SK-N-SH treated with all-trans-retinoic acid at 6 μM for 48 hours (cell line): ENCODE results near the gene CAMK2B.

Experiments used
- ATAC-seq: fragments of 200-7000 bp; cut with Tn5 transposase; 3 replicates; pipeline ENCODE4 v1.9.1; 2020; ENCODE audit warnings: mild to moderate bottlenecking, moderate library complexity
- ARNTL ChIP-seq: fragments of 450-650 bp; formaldehyde crosslinking; IDR thresholded peaks from 2 replicates; pipeline ENCODE4 v1.5.0; 2020; ENCODE audit warnings: low read depth, mild to moderate bottlenecking, moderate library complexity, borderline replicate concordance
- BACH2 ChIP-seq: fragments of 250-450 bp; sonication (Bioruptor Pico); IDR thresholded peaks from 2 replicates; pipeline ENCODE4 v1.9.0; 2021; ENCODE audit warnings: mild to moderate bottlenecking, borderline replicate concordance
- CREB5 ChIP-seq: fragments of 250-450 bp; sonication (Bioruptor Pico); IDR thresholded peaks from 2 replicates; pipeline ENCODE4 v1.5.1; 2020; ENCODE audit warnings: low read depth, mild to moderate bottlenecking, moderate library complexity
- CSDC2 ChIP-seq: fragments of 250-450 bp; sonication (Bioruptor Pico); IDR thresholded peaks from 2 replicates; pipeline ENCODE4 v1.5.0; 2020; ENCODE audit warnings: mild to moderate bottlenecking, moderate library complexity
- GLIS3 ChIP-seq: fragments of 250-450 bp; sonication (Bioruptor Pico); IDR thresholded peaks from 2 replicates; pipeline ENCODE4 v1.5.0; 2020; ENCODE audit warnings: mild to moderate bottlenecking, moderate library complexity
- ISL1 ChIP-seq: fragments of 250-450 bp; sonication (Bioruptor Pico); IDR thresholded peaks from 2 replicates; pipeline ENCODE4 v2.1.2; 2022; ENCODE audit warnings: mild to moderate bottlenecking, moderate library complexity
- OSR1 ChIP-seq: fragments of 250-450 bp; sonication (Bioruptor Pico); IDR thresholded peaks from 2 replicates; pipeline ENCODE4 v1.8.0; 2022; ENCODE audit warnings: moderate library complexity, mild to moderate bottlenecking, inconsistent platforms
- PATZ1 ChIP-seq: fragments of 250-450 bp; sonication (Bioruptor Pico); IDR thresholded peaks from 2 replicates; pipeline ENCODE4 v1.8.0; 2020; ENCODE audit warnings: mild to moderate bottlenecking, moderate library complexity, borderline replicate concordance
- POU6F1 ChIP-seq: fragments of 250-450 bp; sonication (Bioruptor Pico); IDR thresholded peaks from 2 replicates; pipeline ENCODE4 v1.8.0; 2021; ENCODE audit warnings: low read depth, mild to moderate bottlenecking, moderate library complexity, borderline replicate concordance
- PPARA ChIP-seq: fragments of 250-450 bp; sonication (Bioruptor Pico); IDR thresholded peaks from 2 replicates; pipeline ENCODE4 v1.5.0; 2020; ENCODE audit warnings: mild to moderate bottlenecking, borderline replicate concordance
- RARB ChIP-seq: fragments of 250-450 bp; sonication (Bioruptor Pico); IDR thresholded peaks from 2 replicates; pipeline ENCODE4 v1.8.0; 2021; ENCODE audit warnings: mild to moderate bottlenecking, moderate library complexity
- SNAI2 ChIP-seq: fragments of 250-450 bp; sonication (Bioruptor Pico); IDR thresholded peaks from 2 replicates; pipeline ENCODE4 v1.5.0; 2020; ENCODE audit warnings: mild to moderate bottlenecking, moderate library complexity
- TCF4 ChIP-seq: fragments of 250-450 bp; sonication (Bioruptor Pico); IDR thresholded peaks from 2 replicates; pipeline ENCODE4 v1.8.0; 2021; ENCODE audit warnings: mild to moderate bottlenecking, moderate library complexity, borderline replicate concordance
- TOX ChIP-seq: fragments of 250-450 bp; sonication (Bioruptor Pico); IDR thresholded peaks from 2 replicates; pipeline ENCODE4 v1.8.0; 2021; ENCODE audit warnings: mild to moderate bottlenecking, moderate library complexity, borderline replicate concordance
- TSHZ2 ChIP-seq: fragments of 250-450 bp; sonication (Bioruptor Pico); IDR thresholded peaks from 2 replicates; pipeline ENCODE4 v1.5.0; 2020; ENCODE audit warnings: mild to moderate bottlenecking, moderate library complexity
- ZC3H10 ChIP-seq: fragments of 250-450 bp; sonication (Bioruptor Pico); IDR thresholded peaks from 2 replicates; pipeline ENCODE4 v1.5.1; 2021; ENCODE audit warnings: mild to moderate bottlenecking, moderate library complexity
- ZFP3 ChIP-seq: fragments of 250-450 bp; sonication (Bioruptor Pico); IDR thresholded peaks from 2 replicates; pipeline ENCODE4 v1.5.0; 2020; ENCODE audit warnings: mild to moderate bottlenecking, moderate library complexity
- ZNF70 ChIP-seq: fragments of 450-650 bp; formaldehyde crosslinking; IDR thresholded peaks from 2 replicates; pipeline ENCODE4 v1.5.0; 2020; ENCODE audit warnings: mild to moderate bottlenecking, moderate library complexity
- ZNF8 ChIP-seq: fragments of 450-650 bp; formaldehyde crosslinking; IDR thresholded peaks from 2 replicates; pipeline ENCODE4 v1.5.0; 2020; ENCODE audit warnings: mild to moderate bottlenecking, moderate library complexity

CAMK2B gene

GRCh38 chr7:44280993-44281721 lies 44.2 kb downstream of the CAMK2B start:
- no peak for TF ChIP-seq RARB (CRISPR knock-in tag)
- TF ChIP-seq CREB5 (CRISPR knock-in tag) = no peak
- no peak for TF ChIP-seq TOX (CRISPR knock-in tag)
- TF ChIP-seq ZNF8 (CRISPR knock-in tag) = no peak
- no peak for TF ChIP-seq GLIS3
- no peak for TF ChIP-seq PATZ1 (CRISPR knock-in tag)
- no peak for TF ChIP-seq ARNTL (CRISPR knock-in tag)
- no peak for TF ChIP-seq TSHZ2 (CRISPR knock-in tag)
- TF ChIP-seq OSR1 (CRISPR knock-in tag) = no peak
- no peak for TF ChIP-seq POU6F1 (CRISPR knock-in tag)
- no peak for TF ChIP-seq ZFP3 (CRISPR knock-in tag)
- no peak for TF ChIP-seq BACH2 (CRISPR knock-in tag)
- TF ChIP-seq PPARA = no peak
- no peak for TF ChIP-seq TCF4 (CRISPR knock-in tag)
- no peak for ATAC-seq

- ATAC-seq = no peak
- no peak for TF ChIP-seq RARB (CRISPR knock-in tag)
- no peak for TF ChIP-seq BACH2 (CRISPR knock-in tag)
- no peak for TF ChIP-seq ZC3H10 (CRISPR knock-in tag)
- no peak for TF ChIP-seq ZNF70 (CRISPR knock-in tag)
Measured at GRCh38 chr7:44280636-44280992, 44.8 kb downstream of the CAMK2B start.

GRCh38 chr7:44279731-44280505 lies 45.5 kb downstream of the CAMK2B start:
- TF ChIP-seq CSDC2 = no peak
- peak; percentile 98 for TF ChIP-seq ZFP3 (CRISPR knock-in tag)
- ATAC-seq = no peak

GRCh38 chr7:44279286-44279685 lies 46.1 kb downstream of the CAMK2B start:
- ATAC-seq = no peak
- TF ChIP-seq TCF4 (CRISPR knock-in tag) (no peak), CSDC2 (no peak), TSHZ2 (CRISPR knock-in tag) (no peak), ISL1 (CRISPR knock-in tag) (no peak), PATZ1 (CRISPR knock-in tag) (no peak), POU6F1 (CRISPR knock-in tag) (no peak), RARB (CRISPR knock-in tag) (no peak), ARNTL (CRISPR knock-in tag) (no peak), ZC3H10 (CRISPR knock-in tag) (no peak), SNAI2 (CRISPR knock-in tag) (no peak)
